RKO (cell line): ENCODE measurements around the gene TMOD4.

Experiments
- DNase-seq: peaks from one replicate; pipeline ENCODE4 v3.0.0-alpha.2; 2016; ENCODE audit warnings: low spot score

TMOD4 gene

GRCh38 chr1:151142411-151143056 is 33.2 kb downstream of the TMOD4 start:
- DNase-seq: no peak

- DNase-seq: no peak
Observed at GRCh38 chr1:151137789-151138188, 38.0 kb downstream of the TMOD4 start.

GRCh38 chr1:151135433-151136385 is 40.1 kb downstream of the TMOD4 start:
- DNase-seq: no peak

GRCh38 chr1:151134991-151135390 is 40.8 kb downstream of the TMOD4 start:
- DNase-seq: no peak

- no peak for DNase-seq
Observed at GRCh38 chr1:151134396-151134795, 41.4 kb downstream of the TMOD4 start.

GRCh38 chr1:151133018-151133806 is 42.6 kb downstream of the TMOD4 start:
- DNase-seq: no peak

- no peak for DNase-seq
Observed at GRCh38 chr1:151132335-151133017, 43.3 kb downstream of the TMOD4 start.

GRCh38 chr1:151131701-151132334 is 44.0 kb downstream of the TMOD4 start:
- no peak for DNase-seq

- no peak for DNase-seq
Observed at GRCh38 chr1:151130987-151131586, 44.7 kb downstream of the TMOD4 start.

GRCh38 chr1:151128800-151129199 is 47.0 kb downstream of the TMOD4 start:
- DNase-seq: no peak

GRCh38 chr1:151124763-151125403 is 50.9 kb downstream of the TMOD4 start:
- no peak for DNase-seq
